GM23338 (cell line): ENCODE results near the gene JAZF1.

Source experiments
- JUNB ChIP-seq: IDR thresholded peaks from one replicate; pipeline ENCODE4 v1.6.1; 2016; ENCODE audit warnings: antibody characterized with exemption; ENCODE audit not compliant: unreplicated experiment
- POLR2AphosphoS5 ChIP-seq: IDR thresholded peaks from 2 replicates; pipeline ENCODE4 v1.6.1; 2016; ENCODE audit warnings: antibody characterized with exemption, low read depth

GRCh38 chr7:28001896-28002295, 178.7 kb downstream of the JAZF1 start:
- TF ChIP-seq JUNB = no peak
- TF ChIP-seq POLR2AphosphoS5 = no peak
